Astrocyte (in vitro differentiated cells and primary cell): ENCODE results near the gene B3GNT9. TPM values are rescaled to one million over a fixed set of nuclear protein-coding genes. Genes with fewer than 3 reads are reported as not detected.
A peak's percentile ranks its signal among the peaks of the same experiment; 100 is the strongest.

Source experiments
- DNase-seq: peaks from one replicate; pipeline ENCODE4 v3.0.0-alpha.2; 2010; ENCODE audit warnings: low read depth
- FAIRE-seq: peaks from 2 replicates; lab custom pipeline; 2011; peaks lifted over from hg19 to GRCh38; lab: Jason Lieb, UNC
- H2AFZ ChIP-seq: 2 replicates; pipeline ENCODE4 v1.6.0; 2012; ENCODE audit warnings: low read depth, low read length, inconsistent platforms
- H3K27ac ChIP-seq: 2 replicates; pipeline ENCODE4 v1.5.1; 2011; ENCODE audit warnings: low read depth, low read length, inconsistent platforms
- H3K27me3 ChIP-seq: 2 replicates; pipeline ENCODE4 v1.6.0; 2011; ENCODE audit warnings: low read length, inconsistent platforms; ENCODE audit not compliant: insufficient read depth
- H3K36me3 ChIP-seq: 2 replicates; pipeline ENCODE4 v1.5.1; 2011; ENCODE audit warnings: low read length, inconsistent platforms; ENCODE audit not compliant: insufficient read depth
- H3K4me1 ChIP-seq: 2 replicates; pipeline ENCODE4 v1.5.1; 2011; ENCODE audit warnings: low read length, inconsistent platforms; ENCODE audit not compliant: insufficient read depth
- H3K4me2 ChIP-seq: 2 replicates; pipeline ENCODE4 v1.6.0; 2012; ENCODE audit warnings: low read length, inconsistent platforms
- H3K4me3 ChIP-seq: 2 replicates; pipeline ENCODE4 v1.5.1; 2011; ENCODE audit warnings: low read depth, mild to moderate bottlenecking, low read length, inconsistent platforms; ENCODE audit not compliant: insufficient read depth
- H3K79me2 ChIP-seq: 2 replicates; pipeline ENCODE4 v1.6.0; 2012; ENCODE audit warnings: mild to moderate bottlenecking, low read length, inconsistent platforms; ENCODE audit not compliant: insufficient read depth
- H3K9ac ChIP-seq: 2 replicates; pipeline ENCODE4 v1.6.0; 2012; ENCODE audit warnings: mild to moderate bottlenecking, low read length, inconsistent platforms
- H3K9me3 ChIP-seq: 2 replicates; pipeline ENCODE4 v1.5.1; 2012; ENCODE audit warnings: low read depth, mild to moderate bottlenecking, low read length, inconsistent platforms; ENCODE audit not compliant: insufficient read depth
- H4K20me1 ChIP-seq: 2 replicates; pipeline ENCODE4 v1.6.0; 2012; ENCODE audit warnings: low read length, inconsistent platforms; ENCODE audit not compliant: insufficient read depth
- H3K27ac Mint-ChIP-seq: one replicate; pipeline ENCODE4 v1.8.0; 2021; ENCODE audit warnings: mild to moderate bottlenecking, mixed read lengths; ENCODE audit not compliant: unreplicated experiment
- H3K27me3 Mint-ChIP-seq: one replicate; pipeline ENCODE4 v1.8.0; 2021; ENCODE audit warnings: low read depth, mixed read lengths; ENCODE audit not compliant: unreplicated experiment
- H3K36me3 Mint-ChIP-seq: one replicate; pipeline ENCODE4 v1.8.0; 2021; ENCODE audit warnings: low read depth, mixed read lengths; ENCODE audit not compliant: unreplicated experiment
- H3K4me1 Mint-ChIP-seq: one replicate; pipeline ENCODE4 v1.8.0; 2021; ENCODE audit warnings: low read depth, mixed read lengths; ENCODE audit not compliant: unreplicated experiment
- H3K4me3 Mint-ChIP-seq: one replicate; pipeline ENCODE4 v1.8.0; 2021; ENCODE audit warnings: mild to moderate bottlenecking, moderate library complexity, mixed read lengths; ENCODE audit not compliant: unreplicated experiment
- H3K9me3 Mint-ChIP-seq: one replicate; pipeline ENCODE4 v1.8.0; 2021; ENCODE audit warnings: mild to moderate bottlenecking, mixed read lengths; ENCODE audit not compliant: unreplicated experiment
- EZH2 ChIP-seq: IDR thresholded peaks from 2 replicates; pipeline ENCODE4 v1.6.1; 2012; ENCODE audit warnings: mild to moderate bottlenecking, low read length, inconsistent platforms; ENCODE audit not compliant: insufficient read depth
- total RNA-seq: library from RNA; stranded (reverse); gene quantifications from 2 replicates; pipeline ENCODE4 v1.2.1, GENCODE V29; 2021
- TF ChIP-seq, protein P1 (sequence below): IDR thresholded peaks from 2 replicates; pipeline ENCODE4 v1.5.1; 2011; ENCODE audit warnings: low read depth, mild to moderate bottlenecking, inconsistent platforms, low read length, moderate library complexity; ENCODE audit not compliant: insufficient read depth

The B3GNT9 gene
- total RNA-seq, 1 donor from 2014 or later = 7.6 TPM

DNA sequence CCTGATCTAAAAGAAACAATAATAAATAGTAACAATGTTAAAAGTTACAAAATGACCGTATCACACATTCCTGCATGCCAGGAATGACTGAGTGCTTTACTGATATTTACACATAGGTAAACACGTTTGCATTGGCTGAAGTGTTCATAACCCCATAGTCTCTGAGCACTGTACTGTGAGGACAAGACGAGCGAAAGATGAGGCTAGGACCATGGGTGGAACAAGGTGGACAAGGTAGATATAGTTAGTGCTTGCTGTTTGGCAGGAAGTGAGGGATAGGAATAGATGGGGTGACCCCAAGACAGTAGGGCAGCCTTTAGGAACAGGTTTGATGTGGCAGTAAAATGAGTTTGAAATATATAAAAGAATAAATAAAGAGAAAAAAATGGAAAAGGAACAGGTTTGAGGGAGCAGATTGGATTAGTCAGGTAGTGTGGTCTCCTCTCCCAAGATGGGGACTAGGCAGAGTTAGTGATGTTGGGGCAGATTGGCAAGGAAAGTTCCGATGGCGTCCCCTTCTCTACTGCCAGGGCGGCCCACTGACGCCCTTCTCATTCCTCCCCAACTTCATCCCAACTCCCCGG lies 40.7 kb upstream of the B3GNT9 start:
- H3K4me1 Mint-ChIP-seq = peaks cover 18% of the 10 kb centered on the region
- H3K9me3 Mint-ChIP-seq = no peaks in the 10 kb centered on the region
- no peaks in the 10 kb centered on the region for H3K9me3 ChIP-seq
- peaks cover 36% of the 10 kb centered on the region for H3K79me2 ChIP-seq
- FAIRE-seq (no peak), DNase-seq (no peak)
- peaks cover 18% of the 10 kb centered on the region for H3K36me3 Mint-ChIP-seq
- peak overlapping the region; percentile 93 for H3K4me3 Mint-ChIP-seq
- H3K27ac Mint-ChIP-seq = peak overlapping the region; percentile 66
- peak overlapping the region; percentile 51 for H2AFZ ChIP-seq
- peaks cover 26% of the 10 kb centered on the region for H3K36me3 ChIP-seq
- H3K27me3 Mint-ChIP-seq = no peaks in the 10 kb centered on the region
- H3K27ac ChIP-seq = no peak overlapping the region
- peak overlapping the region; percentile 89 for H3K4me3 ChIP-seq
- H3K27me3 ChIP-seq = no peaks in the 10 kb centered on the region
- H3K9ac ChIP-seq = peak overlapping the region; percentile 93
- TF ChIP-seq, protein P1, sequence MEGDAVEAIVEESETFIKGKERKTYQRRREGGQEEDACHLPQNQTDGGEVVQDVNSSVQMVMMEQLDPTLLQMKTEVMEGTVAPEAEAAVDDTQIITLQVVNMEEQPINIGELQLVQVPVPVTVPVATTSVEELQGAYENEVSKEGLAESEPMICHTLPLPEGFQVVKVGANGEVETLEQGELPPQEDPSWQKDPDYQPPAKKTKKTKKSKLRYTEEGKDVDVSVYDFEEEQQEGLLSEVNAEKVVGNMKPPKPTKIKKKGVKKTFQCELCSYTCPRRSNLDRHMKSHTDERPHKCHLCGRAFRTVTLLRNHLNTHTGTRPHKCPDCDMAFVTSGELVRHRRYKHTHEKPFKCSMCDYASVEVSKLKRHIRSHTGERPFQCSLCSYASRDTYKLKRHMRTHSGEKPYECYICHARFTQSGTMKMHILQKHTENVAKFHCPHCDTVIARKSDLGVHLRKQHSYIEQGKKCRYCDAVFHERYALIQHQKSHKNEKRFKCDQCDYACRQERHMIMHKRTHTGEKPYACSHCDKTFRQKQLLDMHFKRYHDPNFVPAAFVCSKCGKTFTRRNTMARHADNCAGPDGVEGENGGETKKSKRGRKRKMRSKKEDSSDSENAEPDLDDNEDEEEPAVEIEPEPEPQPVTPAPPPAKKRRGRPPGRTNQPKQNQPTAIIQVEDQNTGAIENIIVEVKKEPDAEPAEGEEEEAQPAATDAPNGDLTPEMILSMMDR = no peak
- no peak for TF ChIP-seq EZH2
- H4K20me1 ChIP-seq = peaks cover 40% of the 10 kb centered on the region
- peak overlapping the region; percentile 95 for H3K4me2 ChIP-seq
- peaks cover 15% of the 10 kb centered on the region for H3K4me1 ChIP-seq

DNA sequence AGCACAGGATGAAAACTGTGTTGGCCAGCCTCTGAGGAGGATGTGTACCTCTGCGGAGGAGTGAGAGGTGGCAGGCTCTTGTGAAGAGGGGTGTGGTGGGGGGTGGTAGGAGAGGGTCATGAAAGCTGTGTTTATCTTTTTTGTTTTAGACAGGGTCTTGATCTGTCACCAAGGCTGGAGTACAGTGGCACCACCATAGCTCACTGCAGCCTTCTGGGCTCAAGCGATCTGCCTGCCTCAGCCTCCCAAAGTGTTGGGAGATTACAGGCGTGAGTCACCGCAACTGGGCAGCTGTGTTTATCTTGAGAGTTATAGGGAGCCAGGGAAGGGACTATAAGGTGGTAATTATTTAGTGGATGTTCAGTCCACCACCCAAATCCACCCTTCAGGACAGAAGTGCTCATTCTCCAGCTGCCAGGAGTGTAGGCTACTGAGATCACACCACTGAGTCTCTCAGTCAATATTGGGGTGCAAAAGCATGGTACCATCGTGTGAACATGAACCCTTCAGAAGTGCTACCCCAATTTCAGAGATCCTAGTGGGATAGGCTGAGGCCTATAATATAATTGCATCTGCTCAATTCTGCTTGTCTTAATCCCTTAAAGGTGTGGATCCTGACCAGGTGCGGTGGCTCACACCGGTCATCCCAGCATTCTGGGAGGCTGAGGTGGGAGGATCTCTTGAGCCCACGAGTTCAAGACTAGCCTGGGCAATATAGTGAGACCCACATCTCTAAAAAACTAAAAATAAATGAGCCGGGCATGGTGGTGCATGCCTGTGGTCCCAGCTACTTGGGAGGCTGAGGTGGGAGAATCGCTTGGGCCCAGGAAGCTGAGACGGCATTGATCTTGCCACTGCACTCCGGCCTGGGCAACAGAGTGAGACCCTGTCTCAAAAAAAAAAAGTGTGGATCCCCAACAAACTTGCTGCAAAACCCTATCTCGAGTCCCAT lies 39.9 kb upstream of the B3GNT9 start:
- Histone ChIP-seq H2AFZ (no peak overlapping the region), H3K27me3 (no peaks in the 10 kb centered on the region), H3K36me3 (peaks cover 18% of the 10 kb centered on the region), H3K4me2 (no peak overlapping the region), H3K9me3 (no peaks in the 10 kb centered on the region), H3K79me2 (peaks cover 36% of the 10 kb centered on the region), H3K9ac (no peak overlapping the region), H3K27ac (no peak overlapping the region), H3K4me3 (no peak overlapping the region), H3K4me1 (peaks cover 15% of the 10 kb centered on the region), H4K20me1 (peaks cover 40% of the 10 kb centered on the region)
- peak overlapping the region; percentile 93 for H3K4me3 Mint-ChIP-seq
- peaks cover 21% of the 10 kb centered on the region for H3K4me1 Mint-ChIP-seq
- no peaks in the 10 kb centered on the region for H3K9me3 Mint-ChIP-seq
- peaks cover 15% of the 10 kb centered on the region for H3K36me3 Mint-ChIP-seq
- no peaks in the 10 kb centered on the region for H3K27me3 Mint-ChIP-seq
- no peak overlapping the region for H3K27ac Mint-ChIP-seq
- TF ChIP-seq, protein P1 = no peak
- TF ChIP-seq EZH2 = no peak
- FAIRE-seq (no peak), DNase-seq (no peak)
